ENCODE data around the gene ALDH3B1.

Gene ALDH3B1

DNA sequence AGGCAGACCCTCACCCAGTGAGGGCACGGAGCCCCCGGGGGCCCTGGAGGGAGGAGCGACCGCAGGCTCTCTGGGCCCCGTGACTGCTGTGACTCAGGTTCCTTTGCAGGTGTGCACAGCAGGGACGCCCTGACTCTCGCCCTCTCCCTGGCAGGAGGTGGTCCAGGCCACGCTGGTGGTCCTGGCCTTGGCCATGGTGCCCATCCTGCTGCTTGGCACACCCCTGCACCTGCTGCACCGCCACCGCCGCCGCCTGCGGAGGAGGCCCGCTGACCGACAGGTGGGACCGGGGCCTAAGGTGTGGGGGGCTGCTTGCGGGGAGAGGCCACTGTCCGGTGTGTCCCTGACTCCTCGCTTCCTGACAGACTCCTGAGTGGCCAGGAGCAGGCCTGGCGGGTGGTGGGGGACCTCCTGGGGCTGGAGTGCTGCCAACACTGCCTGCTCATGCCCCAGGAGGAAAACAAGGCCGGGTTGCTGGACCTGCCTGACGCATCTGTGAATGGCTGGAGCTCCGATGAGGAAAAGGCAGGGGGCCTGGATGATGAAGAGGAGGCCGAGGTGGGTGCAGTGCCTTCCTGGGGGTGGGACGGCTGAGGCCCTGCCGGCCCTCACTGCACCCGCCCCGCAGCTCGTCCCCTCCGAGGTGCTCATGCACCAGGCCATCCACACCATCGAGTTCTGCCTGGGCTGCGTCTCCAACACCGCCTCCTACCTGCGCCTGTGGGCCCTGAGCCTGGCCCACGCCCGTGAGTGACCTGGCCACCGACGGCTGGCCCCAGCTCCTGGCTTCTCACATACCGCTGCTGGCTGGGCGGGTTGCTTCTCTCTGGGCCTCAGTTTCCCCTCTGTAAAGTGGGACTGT is 39.6 kb downstream of the ALDH3B1 start:
- Histone ChIP-seq H3K36me3 (ENCODE audit: insufficient read depth, low read length) (no peaks in the 10 kb centered on the region), H3K4me1 (ENCODE audit: control insufficient read depth, insufficient read depth, low read length, unreplicated experiment) (no peaks in the 10 kb centered on the region), H3K27ac (ENCODE audit: low read depth, low read length) (no peak overlapping the region)

DNA sequence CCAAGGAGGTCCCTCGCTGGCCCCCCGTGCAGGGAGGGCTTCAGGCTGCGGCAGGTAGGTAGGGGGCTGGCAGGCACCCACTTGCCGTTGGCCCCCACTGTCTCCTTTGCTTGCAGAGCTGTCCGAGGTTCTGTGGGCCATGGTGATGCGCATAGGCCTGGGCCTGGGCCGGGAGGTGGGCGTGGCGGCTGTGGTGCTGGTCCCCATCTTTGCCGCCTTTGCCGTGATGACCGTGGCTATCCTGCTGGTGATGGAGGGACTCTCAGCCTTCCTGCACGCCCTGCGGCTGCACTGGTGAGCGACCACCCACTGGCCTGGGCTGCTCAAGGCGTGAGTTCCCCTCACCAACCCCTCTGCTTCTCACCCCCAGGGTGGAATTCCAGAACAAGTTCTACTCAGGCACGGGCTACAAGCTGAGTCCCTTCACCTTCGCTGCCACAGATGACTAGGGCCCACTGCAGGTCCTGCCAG is 40.3 kb downstream of the ALDH3B1 start:
- no peak overlapping the region for H3K27ac ChIP-seq (ENCODE audit: low read depth, low read length)
- H3K36me3 ChIP-seq (ENCODE audit: insufficient read depth, low read length) = no peaks in the 10 kb centered on the region
- no peak overlapping the region for H3K4me3 ChIP-seq (ENCODE audit: low read depth, low read length)
- H3K79me2 ChIP-seq (ENCODE audit: control insufficient read depth, insufficient read depth, low read length, unreplicated experiment) = no peaks in the 10 kb centered on the region
- H2AFZ ChIP-seq (ENCODE audit: low read length, unreplicated experiment) = no peak overlapping the region
- H3K4me1 ChIP-seq (ENCODE audit: control insufficient read depth, insufficient read depth, low read length, unreplicated experiment) = no peaks in the 10 kb centered on the region
- H3K27me3 ChIP-seq (ENCODE audit: insufficient read depth, low read length) = no peaks in the 10 kb centered on the region

More for the DNA sequence above, 39.6 kb downstream of the ALDH3B1 start:
- Histone ChIP-seq H2AFZ (ENCODE audit: low read length, unreplicated experiment) (no peak overlapping the region), H3K27me3 (ENCODE audit: insufficient read depth, low read length) (no peaks in the 10 kb centered on the region), H3K79me2 (ENCODE audit: control insufficient read depth, insufficient read depth, low read length, unreplicated experiment) (no peaks in the 10 kb centered on the region), H3K4me3 (ENCODE audit: low read depth, low read length) (no peak overlapping the region)

GRCh38 chr11:68051191-68052136 is 41.3 kb downstream of the ALDH3B1 start:
- Histone ChIP-seq H3K27me3 (ENCODE audit: insufficient read depth, low read length) (no peaks in the 10 kb centered on the region), H3K4me1 (ENCODE audit: control insufficient read depth, insufficient read depth, low read length, unreplicated experiment) (no peaks in the 10 kb centered on the region), H3K79me2 (ENCODE audit: control insufficient read depth, insufficient read depth, low read length, unreplicated experiment) (no peaks in the 10 kb centered on the region), H3K36me3 (ENCODE audit: insufficient read depth, low read length) (no peaks in the 10 kb centered on the region), H2AFZ (ENCODE audit: low read length, unreplicated experiment) (no peak overlapping the region), H3K27ac (ENCODE audit: low read depth, low read length) (no peak overlapping the region), H3K4me3 (ENCODE audit: low read depth, low read length) (no peak overlapping the region)

- H3K4me3 ChIP-seq (ENCODE audit: low read depth, low read length) = no peak overlapping the region
- no peaks in the 10 kb centered on the region for H3K27me3 ChIP-seq (ENCODE audit: insufficient read depth, low read length)
- no peak overlapping the region for H3K27ac ChIP-seq (ENCODE audit: low read depth, low read length)
- H3K36me3 ChIP-seq (ENCODE audit: insufficient read depth, low read length) = no peaks in the 10 kb centered on the region
- no peak overlapping the region for H2AFZ ChIP-seq (ENCODE audit: low read length, unreplicated experiment)
- no peaks in the 10 kb centered on the region for H3K4me1 ChIP-seq (ENCODE audit: control insufficient read depth, insufficient read depth, low read length, unreplicated experiment)
- H3K79me2 ChIP-seq (ENCODE audit: control insufficient read depth, insufficient read depth, low read length, unreplicated experiment) = no peaks in the 10 kb centered on the region
Observed at GRCh38 chr11:68052137-68052873, 42.2 kb downstream of the ALDH3B1 start.

- no peaks in the 10 kb centered on the region for H3K4me1 ChIP-seq (ENCODE audit: control insufficient read depth, insufficient read depth, low read length, unreplicated experiment)
- no peaks in the 10 kb centered on the region for H3K27me3 ChIP-seq (ENCODE audit: insufficient read depth, low read length)
- no peak overlapping the region for H3K4me3 ChIP-seq (ENCODE audit: low read depth, low read length)
- H3K27ac ChIP-seq (ENCODE audit: low read depth, low read length) = no peak overlapping the region
- no peaks in the 10 kb centered on the region for H3K79me2 ChIP-seq (ENCODE audit: control insufficient read depth, insufficient read depth, low read length, unreplicated experiment)
- no peak overlapping the region for H2AFZ ChIP-seq (ENCODE audit: low read length, unreplicated experiment)
- no peaks in the 10 kb centered on the region for H3K36me3 ChIP-seq (ENCODE audit: insufficient read depth, low read length)
Observed at GRCh38 chr11:68053117-68053516, 43.0 kb downstream of the ALDH3B1 start.

- Histone ChIP-seq H3K79me2 (ENCODE audit: control insufficient read depth, insufficient read depth, low read length, unreplicated experiment) (no peaks in the 10 kb centered on the region), H3K4me3 (ENCODE audit: low read depth, low read length) (no peak overlapping the region), H3K27ac (ENCODE audit: low read depth, low read length) (no peak overlapping the region), H2AFZ (ENCODE audit: low read length, unreplicated experiment) (no peak overlapping the region), H3K27me3 (ENCODE audit: insufficient read depth, low read length) (no peaks in the 10 kb centered on the region), H3K4me1 (ENCODE audit: control insufficient read depth, insufficient read depth, low read length, unreplicated experiment) (no peaks in the 10 kb centered on the region), H3K36me3 (ENCODE audit: insufficient read depth, low read length) (no peaks in the 10 kb centered on the region; the same call in 1 of the 2 replicates)
Observed at GRCh38 chr11:68053981-68054812, 44.1 kb downstream of the ALDH3B1 start.

GRCh38 chr11:68056317-68057285 is 46.5 kb downstream of the ALDH3B1 start:
- H3K4me3 ChIP-seq (ENCODE audit: low read depth, low read length) = no peak overlapping the region
- no peaks in the 10 kb centered on the region for H3K79me2 ChIP-seq (ENCODE audit: control insufficient read depth, insufficient read depth, low read length, unreplicated experiment)
- peaks cover 7% of the 10 kb centered on the region; the same call in 1 of the 2 replicates for H3K36me3 ChIP-seq (ENCODE audit: insufficient read depth, low read length)
- no peak overlapping the region for H3K27ac ChIP-seq (ENCODE audit: low read depth, low read length)
- no peaks in the 10 kb centered on the region for H3K4me1 ChIP-seq (ENCODE audit: control insufficient read depth, insufficient read depth, low read length, unreplicated experiment)
- no peaks in the 10 kb centered on the region for H3K27me3 ChIP-seq (ENCODE audit: insufficient read depth, low read length)
- H2AFZ ChIP-seq (ENCODE audit: low read length, unreplicated experiment) = no peak overlapping the region

GRCh38 chr11:68057807-68058206 is 47.7 kb downstream of the ALDH3B1 start:
- H3K36me3 ChIP-seq (ENCODE audit: insufficient read depth, low read length) = peaks cover 12% of the 10 kb centered on the region; the same call in 1 of the 2 replicates
- no peak overlapping the region for H3K27ac ChIP-seq (ENCODE audit: low read depth, low read length)
- H3K4me3 ChIP-seq (ENCODE audit: low read depth, low read length) = no peak overlapping the region
- H3K4me1 ChIP-seq (ENCODE audit: control insufficient read depth, insufficient read depth, low read length, unreplicated experiment) = no peaks in the 10 kb centered on the region
- H2AFZ ChIP-seq (ENCODE audit: low read length, unreplicated experiment) = no peak overlapping the region
- H3K27me3 ChIP-seq (ENCODE audit: insufficient read depth, low read length) = no peaks in the 10 kb centered on the region
- no peaks in the 10 kb centered on the region for H3K79me2 ChIP-seq (ENCODE audit: control insufficient read depth, insufficient read depth, low read length, unreplicated experiment)

DNA sequence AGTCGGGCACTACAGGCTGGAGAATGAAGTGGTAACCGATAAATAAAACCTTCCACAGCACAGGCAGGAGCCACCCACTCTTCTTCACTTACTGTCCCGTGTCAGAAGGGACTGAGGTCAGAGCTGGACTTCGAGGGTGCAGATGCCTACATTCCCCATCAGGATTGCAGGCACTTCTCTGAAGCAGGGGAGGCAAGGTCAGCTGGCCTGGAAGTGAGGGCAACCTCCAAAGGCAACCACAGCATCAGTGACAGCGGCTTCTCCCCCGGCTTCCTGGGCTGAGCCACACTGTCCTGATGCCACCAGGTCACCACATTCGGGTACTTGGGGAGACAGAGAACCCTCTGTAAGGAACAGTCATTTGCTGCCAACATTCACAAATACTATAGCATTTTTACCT is 51.4 kb downstream of the ALDH3B1 start:
- Histone ChIP-seq H3K27me3 (ENCODE audit: insufficient read depth, low read length) (no peaks in the 10 kb centered on the region), H3K4me3 (ENCODE audit: low read depth, low read length) (no peak overlapping the region), H2AFZ (ENCODE audit: low read length, unreplicated experiment) (no peak overlapping the region), H3K27ac (ENCODE audit: low read depth, low read length) (no peak overlapping the region), H3K79me2 (ENCODE audit: control insufficient read depth, insufficient read depth, low read length, unreplicated experiment) (no peaks in the 10 kb centered on the region), H3K4me1 (ENCODE audit: control insufficient read depth, insufficient read depth, low read length, unreplicated experiment) (no peaks in the 10 kb centered on the region), H3K36me3 (ENCODE audit: insufficient read depth, low read length) (peaks cover 12% of the 10 kb centered on the region; the same call in 1 of the 2 replicates)

Measured in ACC112 (cell line).